Measurements from ENCODE around the gene KCNQ1.

- TF ChIP-seq, protein P1, sequence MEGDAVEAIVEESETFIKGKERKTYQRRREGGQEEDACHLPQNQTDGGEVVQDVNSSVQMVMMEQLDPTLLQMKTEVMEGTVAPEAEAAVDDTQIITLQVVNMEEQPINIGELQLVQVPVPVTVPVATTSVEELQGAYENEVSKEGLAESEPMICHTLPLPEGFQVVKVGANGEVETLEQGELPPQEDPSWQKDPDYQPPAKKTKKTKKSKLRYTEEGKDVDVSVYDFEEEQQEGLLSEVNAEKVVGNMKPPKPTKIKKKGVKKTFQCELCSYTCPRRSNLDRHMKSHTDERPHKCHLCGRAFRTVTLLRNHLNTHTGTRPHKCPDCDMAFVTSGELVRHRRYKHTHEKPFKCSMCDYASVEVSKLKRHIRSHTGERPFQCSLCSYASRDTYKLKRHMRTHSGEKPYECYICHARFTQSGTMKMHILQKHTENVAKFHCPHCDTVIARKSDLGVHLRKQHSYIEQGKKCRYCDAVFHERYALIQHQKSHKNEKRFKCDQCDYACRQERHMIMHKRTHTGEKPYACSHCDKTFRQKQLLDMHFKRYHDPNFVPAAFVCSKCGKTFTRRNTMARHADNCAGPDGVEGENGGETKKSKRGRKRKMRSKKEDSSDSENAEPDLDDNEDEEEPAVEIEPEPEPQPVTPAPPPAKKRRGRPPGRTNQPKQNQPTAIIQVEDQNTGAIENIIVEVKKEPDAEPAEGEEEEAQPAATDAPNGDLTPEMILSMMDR (IDR thresholded peaks at IDR 0.05): peak in 4 of 6 experiments; percentile 6 to 46 (median 30)
- no peak for TF ChIP-seq POLR2A (IDR thresholded peaks at IDR 0.05)
Measured at GRCh38 chr11:2691991-2692875, 247.4 kb downstream of the KCNQ1 start.

Data from upper lobe of left lung (tissue), 4 donors.